ENCODE data around the gene CDAN1.
"Not testable (repeated sequence)": the region's sequence is repeated elsewhere in the genome, so short reads cannot be mapped to it uniquely, and the experiment has no call there.

CDAN1 gene

GRCh38 chr15:42704492-42704926, 32.4 kb downstream of the CDAN1 start:
- DNase-seq = peak; percentile 66

GRCh38 chr15:42696626-42697025, 40.3 kb downstream of the CDAN1 start:
- DNase-seq = no peak

- no peak for DNase-seq
Measured at GRCh38 chr15:42695527-42696071, 41.3 kb downstream of the CDAN1 start.

- no peak for DNase-seq
Measured at GRCh38 chr15:42694398-42694797, 42.5 kb downstream of the CDAN1 start.

GRCh38 chr15:42693942-42694341, 43.0 kb downstream of the CDAN1 start:
- DNase-seq = no peak

GRCh38 chr15:42693496-42693895, 43.4 kb downstream of the CDAN1 start:
- no peak for DNase-seq

GRCh38 chr15:42692997-42693396, 43.9 kb downstream of the CDAN1 start:
- no peak for DNase-seq

GRCh38 chr15:42692536-42692935, 44.4 kb downstream of the CDAN1 start:
- no peak for DNase-seq

- no peak for DNase-seq
Measured at GRCh38 chr15:42691770-42692169, 45.2 kb downstream of the CDAN1 start.

- DNase-seq = no peak
Measured at GRCh38 chr15:42691308-42691707, 45.6 kb downstream of the CDAN1 start.

- DNase-seq = no peak
Measured at GRCh38 chr15:42688301-42688700, 48.6 kb downstream of the CDAN1 start.

- DNase-seq = no peak
Measured at GRCh38 chr15:42687740-42688139, 49.2 kb downstream of the CDAN1 start.

GRCh38 chr15:42686281-42686680, 50.6 kb downstream of the CDAN1 start:
- DNase-seq = no peak

GRCh38 chr15:42681119-42681518, 55.8 kb downstream of the CDAN1 start:
- DNase-seq = no peak

GRCh38 chr15:42680142-42680482, 56.8 kb downstream of the CDAN1 start:
- not testable (repeated sequence) for DNase-seq

- DNase-seq = peak; percentile 2
Measured at GRCh38 chr15:42679285-42680141, 57.4 kb downstream of the CDAN1 start.

- no peak for DNase-seq
Measured at GRCh38 chr15:42675021-42675420, 61.9 kb downstream of the CDAN1 start.

GRCh38 chr15:42674472-42674871, 62.5 kb downstream of the CDAN1 start:
- no peak for DNase-seq
